ENCODE measurements around the gene FHL3.
"Not testable (repeated sequence)": the region's sequence is repeated elsewhere in the genome, so short reads cannot be mapped to it uniquely, and the experiment has no call there.

- TF ChIP-seq CTCF, POLR2A (IDR thresholded peaks at IDR 0.05): not testable (repeated sequence)
Measured at GRCh38 chr1:38032992-38033391, 27.7 kb upstream of the FHL3 start.
